GM18951 (cell line): ENCODE results near the gene ELSPBP1.
"Not testable (repeated sequence)": the region's sequence is repeated elsewhere in the genome, so short reads cannot be mapped to it uniquely, and the experiment has no call there.

Experiments used
- POLR2A ChIP-seq: IDR thresholded peaks from 4 replicates; pipeline ENCODE4 v1.6.1; 2011; ENCODE audit warnings: mild to moderate bottlenecking; ENCODE audit not compliant: insufficient read length, insufficient read depth; ENCODE audit errors: extremely low read depth
- in situ Hi-C: fragments of 300-500 bp; cut with MboI; formaldehyde crosslinking; loops from one replicate; pipeline ENCODE4 v1.12.0; 2022; ENCODE audit warnings: low sequenced_read_pairs, mixed read lengths, inconsistent platforms; ENCODE audit not compliant: unreplicated experiment

ELSPBP1 gene

DNA sequence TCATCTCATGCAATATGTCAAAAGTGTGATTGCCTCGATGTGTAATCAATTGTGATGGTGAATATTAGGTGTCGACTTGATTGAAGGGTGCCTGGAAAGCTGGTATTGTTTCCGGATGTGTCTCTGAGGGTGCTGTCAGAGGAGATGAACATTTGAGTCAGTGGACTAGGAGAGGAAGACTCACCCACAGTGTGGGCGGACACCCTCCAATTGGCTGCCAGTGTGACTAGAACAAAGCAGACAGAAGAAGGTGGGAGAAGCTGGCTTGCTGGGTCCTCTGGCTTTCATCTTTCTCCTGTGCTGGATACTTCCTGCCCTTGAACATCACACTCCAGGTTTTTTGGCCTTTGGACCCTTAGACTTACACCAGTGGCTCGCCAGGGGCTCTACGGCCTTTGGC is 64.9 kb downstream of the ELSPBP1 start:
- in situ Hi-C loops: no loop called here
- TF ChIP-seq POLR2A: no peak

DNA sequence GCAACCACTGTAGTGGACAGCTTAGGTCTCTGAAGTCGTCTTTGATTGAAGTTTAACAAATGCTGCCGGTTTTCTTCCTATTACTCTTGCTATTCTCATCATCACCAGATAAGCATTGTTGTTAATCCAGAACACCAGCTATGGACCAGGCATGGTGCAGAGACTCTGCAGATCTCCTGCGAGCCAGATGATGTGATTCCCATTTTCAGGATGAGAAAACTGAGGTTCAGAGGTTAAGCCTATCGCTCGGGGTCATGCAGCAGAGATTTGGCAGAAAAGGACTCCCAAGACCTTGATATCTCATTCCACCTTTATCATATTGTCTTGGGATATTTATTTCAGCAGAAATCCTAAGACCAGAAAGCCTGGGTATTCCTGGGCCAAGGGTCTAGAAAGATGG is 65.9 kb downstream of the ELSPBP1 start:
- in situ Hi-C loops: no loop called here
- TF ChIP-seq POLR2A: no peak

DNA sequence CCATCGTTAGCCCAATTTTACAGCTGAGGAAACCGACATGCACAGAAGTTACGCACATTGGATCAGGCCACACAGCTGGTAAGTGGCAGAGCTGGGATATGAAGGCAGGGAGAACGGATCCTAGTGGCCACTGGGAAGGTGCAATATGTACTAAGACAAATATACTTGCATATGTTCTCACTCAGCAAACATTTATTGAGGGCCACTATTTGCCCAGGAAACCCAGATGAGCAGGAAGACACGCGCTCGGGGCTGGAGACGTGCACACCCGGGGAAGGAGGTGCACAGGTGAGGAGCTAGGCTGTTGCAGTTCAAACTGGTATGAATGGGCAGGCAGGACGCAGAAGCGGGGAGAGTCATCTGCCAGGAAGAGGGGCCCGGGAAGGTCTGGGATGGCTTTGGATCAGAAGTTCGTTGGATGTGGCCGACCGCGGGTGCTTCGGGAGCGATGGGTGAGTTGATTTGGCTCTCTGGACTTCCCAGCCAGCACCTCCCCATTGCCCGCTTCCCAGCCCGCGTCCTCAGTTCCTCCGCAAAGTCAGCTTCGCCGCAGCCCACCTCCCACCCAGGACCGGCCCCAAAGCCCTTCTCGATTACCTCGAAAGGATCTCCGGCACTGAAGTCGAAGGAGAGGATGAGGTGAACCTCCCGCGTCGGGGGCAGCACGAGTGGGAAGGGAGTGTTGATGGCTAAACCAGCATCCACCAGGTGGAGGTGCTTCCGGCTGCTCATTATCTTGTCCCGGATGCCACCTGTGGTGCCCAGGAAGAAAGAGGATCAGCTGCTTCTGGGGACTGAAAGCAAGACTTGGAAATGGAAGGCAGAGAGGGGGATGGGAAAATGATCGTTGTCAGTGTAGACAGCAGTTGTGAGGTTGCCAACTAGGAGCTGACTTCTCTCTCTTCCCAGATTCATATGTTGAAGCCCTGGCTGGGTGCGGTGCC is 67.2 kb downstream of the ELSPBP1 start:
- in situ Hi-C loops: no loop called here
- TF ChIP-seq POLR2A: no peak

DNA sequence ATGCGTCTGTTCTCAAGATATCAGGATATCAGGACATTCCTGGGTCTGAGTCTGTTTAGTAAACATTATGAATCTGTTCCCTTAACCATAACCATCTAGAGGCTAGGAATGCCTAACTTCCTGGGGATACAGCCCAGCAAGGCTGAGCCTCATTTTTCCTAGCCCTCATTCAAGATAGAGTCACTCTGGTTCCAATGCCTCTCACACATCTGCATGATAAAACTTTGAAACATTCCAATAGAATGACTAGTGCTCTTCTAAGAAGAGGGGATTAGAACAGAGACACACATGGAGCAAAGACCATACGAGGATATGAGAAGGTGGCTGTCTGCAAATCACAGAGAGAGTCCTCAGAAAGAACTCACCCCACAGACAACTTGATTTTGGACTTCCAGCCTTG is 70.1 kb downstream of the ELSPBP1 start:
- in situ Hi-C loops: no loop called here

DNA sequence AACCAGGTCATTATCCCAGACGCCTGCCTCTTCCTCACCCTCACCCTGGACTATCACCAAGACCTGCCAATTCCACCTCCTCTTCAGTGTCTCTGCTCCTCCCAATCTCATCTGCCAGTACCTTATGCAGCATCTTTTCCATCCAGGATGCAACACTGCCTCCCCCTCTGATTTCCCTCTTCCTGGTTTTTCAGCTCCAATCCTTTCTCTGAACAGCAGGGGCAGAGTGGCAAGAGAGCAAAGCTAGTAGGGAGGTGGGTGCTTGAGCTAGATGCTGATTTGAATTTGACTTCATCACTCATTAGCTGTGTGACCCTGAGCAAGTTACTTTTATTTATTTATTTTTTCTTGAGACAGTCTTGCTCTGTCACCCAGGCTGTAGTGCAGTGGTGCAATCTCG is 75.0 kb downstream of the ELSPBP1 start:
- TF ChIP-seq POLR2A: no peak
- in situ Hi-C loops: no loop called here

More for the DNA sequence above, 70.1 kb downstream of the ELSPBP1 start:
- TF ChIP-seq POLR2A: no peak

DNA sequence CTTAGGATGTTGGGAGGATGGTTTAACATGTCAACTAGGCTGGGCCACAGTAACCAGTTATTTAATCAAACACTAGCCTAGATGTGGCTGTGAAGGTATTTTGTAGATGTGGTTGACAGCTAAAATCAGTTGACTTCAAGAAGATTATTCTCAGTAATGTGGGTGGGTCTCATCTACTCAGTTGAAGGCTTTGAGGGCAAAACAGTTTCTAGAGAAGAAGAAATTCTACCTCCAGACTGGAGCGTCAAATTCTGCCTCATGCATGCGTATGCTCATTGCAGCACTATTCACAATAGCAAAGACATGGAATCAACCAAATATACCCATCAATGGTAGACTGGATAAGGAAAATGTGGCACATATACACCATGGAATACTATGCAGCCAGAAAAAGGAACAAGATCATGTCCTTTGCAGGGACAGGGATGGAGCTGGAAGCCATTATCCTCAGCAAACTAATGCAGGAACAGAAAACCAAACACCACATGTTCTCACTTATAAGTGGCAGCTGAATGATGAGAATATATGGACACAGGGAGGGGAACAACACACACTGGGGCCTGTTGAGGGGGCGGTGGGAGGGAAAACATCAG is 75.8 kb downstream of the ELSPBP1 start:
- in situ Hi-C loops: not testable (repeated sequence)
